GM13976 (cell line): Measurements from ENCODE around the gene RBP5.

Experiments
- DNase-seq: peaks from one replicate; pipeline ENCODE4 v3.0.0; 2012; ENCODE audit warnings: low spot score
- CTCF ChIP-seq: IDR thresholded peaks from 2 replicates; pipeline ENCODE4 v1.5.1; 2012; ENCODE audit warnings: borderline replicate concordance, mild to moderate bottlenecking; ENCODE audit not compliant: insufficient read depth; ENCODE audit errors: extremely low read depth, missing control alignments, control extremely low read depth
- in situ Hi-C: fragments of 300-500 bp; cut with MboI; formaldehyde crosslinking; loops from one replicate; pipeline ENCODE4 v1.12.0; 2022; ENCODE audit warnings: low sequenced_read_pairs, mixed read lengths, inconsistent platforms; ENCODE audit not compliant: unreplicated experiment

Gene RBP5

GRCh38 chr12:7162691-7163114, 34.0 kb upstream of the RBP5 start:
- peak; percentile 27 for TF ChIP-seq CTCF
- in situ Hi-C loops: no loop called here
- peak; percentile 40 for DNase-seq

GRCh38 chr12:7161811-7162210, 33.1 kb upstream of the RBP5 start:
- TF ChIP-seq CTCF: no peak
- DNase-seq: peak; percentile 13
- in situ Hi-C loops: no loop called here

GRCh38 chr12:7161327-7161726, 32.6 kb upstream of the RBP5 start:
- no peak for TF ChIP-seq CTCF
- in situ Hi-C loops: no loop called here
- DNase-seq: peak; percentile 13

DNA sequence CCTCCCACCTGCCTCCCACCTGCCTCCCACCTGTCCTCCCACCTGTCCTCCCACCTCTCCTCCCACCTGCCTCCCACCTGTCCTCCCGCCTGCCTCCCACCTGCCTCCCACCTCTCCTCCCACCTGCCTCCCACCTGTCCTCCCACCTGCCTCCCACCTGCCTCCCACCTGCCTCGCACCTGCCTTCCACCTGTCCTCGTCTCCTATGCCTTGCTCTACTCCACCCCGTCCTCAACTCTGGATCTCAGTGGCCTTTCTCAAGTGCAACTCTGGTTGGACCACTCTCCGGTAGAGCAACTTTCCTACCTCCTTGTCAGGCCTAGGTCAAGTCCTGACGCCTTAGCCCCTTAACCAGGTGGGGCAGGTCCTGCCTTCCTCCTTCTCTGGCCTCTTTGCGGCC, 31.5 kb upstream of the RBP5 start:
- peak; percentile 17 for DNase-seq
- in situ Hi-C loops: no loop called here
- TF ChIP-seq CTCF: no peak

- in situ Hi-C loops: no loop called here
- no peak for TF ChIP-seq CTCF
- peak; percentile 18 for DNase-seq
Measured at GRCh38 chr12:7158781-7159609, 30.3 kb upstream of the RBP5 start.

GRCh38 chr12:7157391-7157790, 28.7 kb upstream of the RBP5 start:
- in situ Hi-C loops: no loop called here
- no peak for DNase-seq
- no peak for TF ChIP-seq CTCF
